HL-60/S4 (cell line): ENCODE data around the gene CCDC138.

Source experiments
- in situ Hi-C: fragments of 300-500 bp; cut with MboI; formaldehyde crosslinking; loops from 2 replicates; pipeline ENCODE4 v1.14.3; 2022; ENCODE audit warnings: low sequenced_read_pairs

The CCDC138 gene

DNA sequence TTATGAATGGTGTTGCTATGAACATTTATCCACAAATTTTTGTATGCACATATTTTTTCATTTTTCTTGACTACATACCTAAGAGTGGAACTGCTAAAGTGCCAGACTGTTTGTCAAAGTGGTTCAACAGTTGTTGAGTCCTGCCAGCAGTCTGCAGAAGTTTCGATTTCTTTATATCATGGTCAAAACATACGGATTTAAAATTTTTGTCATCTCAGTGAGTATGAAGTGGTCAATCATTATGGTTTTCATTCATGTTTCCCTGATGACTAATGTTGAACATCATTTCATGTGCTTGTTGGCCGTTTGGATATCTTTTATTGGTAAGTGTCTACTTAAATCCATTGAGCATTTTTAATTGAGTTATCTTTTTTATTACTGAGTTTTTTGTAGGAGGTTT, 39.2 kb downstream of the CCDC138 start:
- in situ Hi-C loops = no loop called here

GRCh38 chr2:108829578-108830310, 43.2 kb downstream of the CCDC138 start:
- in situ Hi-C loops = no loop called here

- in situ Hi-C loops = no loop called here
Observed at GRCh38 chr2:108833219-108833618, 46.6 kb downstream of the CCDC138 start.

- in situ Hi-C loops = no loop called here
Observed at GRCh38 chr2:108834620-108835019, 48.0 kb downstream of the CCDC138 start.

DNA sequence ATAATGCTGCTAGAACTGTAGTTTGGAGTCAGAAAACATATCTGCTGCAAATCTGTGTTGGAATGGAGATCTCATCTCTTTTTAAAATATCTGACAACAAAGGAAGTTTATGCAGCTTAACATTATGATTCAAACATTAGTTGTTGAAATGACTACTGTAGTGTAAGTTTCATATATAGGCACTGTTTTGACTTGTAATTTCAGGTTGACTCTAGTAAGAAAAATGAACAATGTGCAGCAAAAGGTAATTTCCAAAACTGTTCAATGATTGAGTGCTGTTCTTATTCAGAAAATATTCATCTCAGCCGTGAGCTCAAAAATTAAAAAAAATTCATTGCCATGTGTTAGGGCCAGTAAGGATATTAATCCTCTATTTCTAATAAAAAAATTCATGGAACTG, 48.5 kb downstream of the CCDC138 start:
- in situ Hi-C loops = no loop called here

DNA sequence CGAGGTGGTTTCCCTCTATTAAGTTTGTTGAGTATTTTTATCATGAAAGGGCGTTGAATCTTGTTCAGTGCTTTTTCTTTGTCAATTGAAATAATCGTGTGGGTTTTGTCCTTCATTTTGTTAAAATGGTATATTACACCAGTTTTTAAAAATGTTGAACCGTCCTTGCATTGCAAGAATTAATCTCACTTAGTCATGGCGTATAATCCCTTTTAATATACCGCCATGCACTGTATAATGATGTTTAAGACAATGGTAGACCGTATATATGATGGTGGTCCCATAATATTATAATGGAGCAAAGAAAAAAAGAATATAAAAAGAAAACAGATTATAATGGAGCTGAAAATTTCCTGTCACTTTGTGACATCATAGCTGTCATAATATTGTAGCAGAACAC, 50.6 kb downstream of the CCDC138 start:
- in situ Hi-C loops = no loop called here

- in situ Hi-C loops = no loop called here
Observed at GRCh38 chr2:108841506-108841905, 54.9 kb downstream of the CCDC138 start.

- in situ Hi-C loops = no loop called here
Observed at GRCh38 chr2:108845923-108846322, 59.4 kb downstream of the CCDC138 start.

- in situ Hi-C loops = no loop called here
Observed at GRCh38 chr2:108847000-108847399, 60.4 kb downstream of the CCDC138 start.

- in situ Hi-C loops = no loop called here
Observed at GRCh38 chr2:108852375-108852774, 65.8 kb downstream of the CCDC138 start.

- in situ Hi-C loops = no loop called here
Observed at GRCh38 chr2:108853421-108853820, 66.8 kb downstream of the CCDC138 start.

GRCh38 chr2:108854484-108854883, 67.9 kb downstream of the CCDC138 start:
- in situ Hi-C loops = no loop called here

DNA sequence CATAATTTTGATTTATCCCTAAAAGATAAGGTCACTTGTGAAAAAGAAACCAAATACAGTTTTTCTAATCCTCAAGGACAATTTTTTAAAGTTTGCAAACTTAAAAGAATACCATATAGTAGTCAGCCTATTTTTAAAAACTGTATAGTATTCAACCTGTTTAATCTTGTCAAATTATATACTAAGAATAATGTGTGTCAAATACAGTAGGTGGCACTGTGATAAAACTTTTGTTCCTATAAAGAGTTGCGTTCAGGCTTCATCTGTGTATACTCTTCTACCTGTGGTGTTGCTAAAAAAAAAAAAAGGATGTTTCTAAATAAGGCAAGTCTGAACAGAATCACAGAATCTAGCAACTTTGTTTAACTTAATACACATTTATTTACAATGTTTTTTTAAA, 68.6 kb downstream of the CCDC138 start:
- in situ Hi-C loops = no loop called here

GRCh38 chr2:108858894-108859293, 72.3 kb downstream of the CCDC138 start:
- in situ Hi-C loops = no loop called here

DNA sequence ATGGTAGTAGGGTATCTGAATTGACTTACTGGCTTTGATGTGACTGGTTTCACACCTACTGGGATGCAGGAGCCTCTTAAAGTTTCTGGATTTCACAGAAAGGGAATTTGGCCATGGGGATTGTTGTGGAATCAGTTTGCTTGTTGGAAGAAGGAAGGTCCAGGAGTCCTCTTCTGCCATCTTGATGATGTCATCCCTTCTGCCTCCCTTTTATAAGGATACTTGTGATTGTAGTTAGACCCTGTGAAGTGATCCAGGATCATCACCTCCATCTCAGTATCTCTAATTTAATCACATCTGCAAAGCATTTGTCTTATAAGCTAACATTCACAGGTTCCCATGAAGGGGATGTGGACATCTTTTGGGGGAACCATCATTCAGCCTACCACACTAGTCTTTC, 79.5 kb downstream of the CCDC138 start:
- in situ Hi-C loops = no loop called here

DNA sequence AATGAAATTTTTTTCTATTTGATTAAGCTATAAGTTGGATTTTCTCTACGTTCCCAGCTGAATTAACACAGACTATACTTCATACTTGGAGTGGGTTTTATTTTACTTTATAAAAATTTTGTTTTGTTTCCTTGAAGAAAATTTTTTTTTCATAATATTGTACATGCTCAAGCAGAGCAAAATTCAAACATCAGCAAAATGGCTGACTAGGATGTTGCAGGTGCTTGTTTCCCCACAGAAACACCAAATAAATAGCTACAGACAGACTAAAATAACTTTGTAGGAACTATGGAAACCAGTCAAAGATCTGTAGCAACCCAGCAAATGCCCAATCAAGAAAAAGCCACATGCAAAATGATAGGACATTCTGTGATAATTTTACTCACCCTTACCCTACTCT, 82.3 kb downstream of the CCDC138 start:
- in situ Hi-C loops = no loop called here

- in situ Hi-C loops = no loop called here
Observed at GRCh38 chr2:108869542-108869941, 83.0 kb downstream of the CCDC138 start.

- in situ Hi-C loops = no loop called here
Observed at GRCh38 chr2:108870069-108870644, 83.6 kb downstream of the CCDC138 start.

DNA sequence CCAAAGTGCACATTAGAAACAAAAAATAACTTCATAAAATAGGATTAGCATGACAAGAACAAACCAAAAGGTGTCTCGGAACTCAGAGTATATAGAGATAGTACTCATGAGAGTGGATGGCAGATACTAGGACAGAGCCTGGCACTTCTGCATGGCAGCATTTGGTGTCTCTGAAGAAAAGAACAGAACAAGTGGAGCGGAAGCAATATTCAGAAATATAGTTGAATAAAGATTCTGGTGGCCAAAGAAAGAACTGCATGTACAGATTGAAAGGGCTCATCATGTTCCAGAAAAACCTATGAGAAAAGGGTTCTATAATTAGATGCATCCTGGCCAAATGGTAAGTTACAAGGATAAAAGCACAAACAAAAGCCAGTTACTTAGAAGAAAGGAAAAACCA, 90.9 kb downstream of the CCDC138 start:
- in situ Hi-C loops = no loop called here

GRCh38 chr2:108878276-108878675, 91.7 kb downstream of the CCDC138 start:
- in situ Hi-C loops = no loop called here

DNA sequence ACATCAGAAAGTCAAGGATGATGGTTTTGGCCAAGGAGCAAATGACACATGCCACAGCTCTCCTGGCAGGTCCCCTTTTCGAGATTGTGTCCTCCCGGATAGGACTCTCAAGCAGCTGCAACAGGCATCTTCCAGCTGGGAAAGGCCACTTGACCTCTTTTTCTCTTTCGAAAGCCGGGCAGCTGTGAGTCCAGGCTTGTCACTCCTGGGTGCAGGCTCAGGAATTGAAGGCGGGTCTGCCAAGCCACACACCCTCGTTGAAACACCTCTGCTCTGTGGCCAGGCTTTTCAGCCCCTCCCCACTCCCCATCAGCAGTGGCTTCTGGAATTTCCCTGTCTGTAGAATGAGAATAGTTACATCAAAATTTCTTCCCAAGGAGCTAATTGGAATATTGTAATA, 98.0 kb downstream of the CCDC138 start:
- in situ Hi-C loops = no loop called here

- in situ Hi-C loops = no loop called here
Observed at GRCh38 chr2:108889907-108890306, 103.3 kb downstream of the CCDC138 start.

DNA sequence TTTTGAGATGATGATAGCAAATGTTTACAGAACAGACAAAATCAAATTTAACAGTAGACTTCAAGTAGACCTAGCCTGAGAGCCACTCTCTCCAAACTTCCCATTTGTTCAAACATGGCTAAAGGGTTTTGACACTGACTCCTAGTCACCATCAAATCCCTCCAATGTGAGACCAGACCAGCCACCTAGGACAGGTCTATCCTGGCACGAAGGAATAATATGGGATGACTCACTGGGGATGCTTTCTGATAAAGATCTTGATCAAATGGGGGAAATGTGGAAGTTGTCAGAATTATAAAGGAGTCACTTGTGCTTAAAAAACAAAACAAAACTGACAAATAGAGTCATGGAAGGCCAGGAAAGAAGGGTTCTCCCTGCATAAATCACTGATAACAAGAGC, 106.7 kb downstream of the CCDC138 start:
- in situ Hi-C loops = no loop called here
